Retinal pigment epithelial cell (primary cell): ENCODE measurements around the gene KRT7.
"Not testable (repeated sequence)": the region's sequence is repeated elsewhere in the genome, so short reads cannot be mapped to it uniquely, and the experiment has no call there.

Experiments
- DNase-seq: peaks from one replicate; pipeline ENCODE4 v3.0.0-alpha.2; 2010; ENCODE audit warnings: low read depth
- H3K4me3 ChIP-seq: 2 replicates; pipeline ENCODE4 v1.5.1; 2011; ENCODE audit warnings: mild to moderate bottlenecking, low read length, control low read depth, moderate library complexity
- TF ChIP-seq, protein P1 (sequence below): conservative IDR thresholded peaks from 2 replicates; pipeline ENCODE4 v1.5.1; 2011; ENCODE audit warnings: low read depth, low read length, control low read depth, inconsistent platforms

The KRT7 gene

DNA sequence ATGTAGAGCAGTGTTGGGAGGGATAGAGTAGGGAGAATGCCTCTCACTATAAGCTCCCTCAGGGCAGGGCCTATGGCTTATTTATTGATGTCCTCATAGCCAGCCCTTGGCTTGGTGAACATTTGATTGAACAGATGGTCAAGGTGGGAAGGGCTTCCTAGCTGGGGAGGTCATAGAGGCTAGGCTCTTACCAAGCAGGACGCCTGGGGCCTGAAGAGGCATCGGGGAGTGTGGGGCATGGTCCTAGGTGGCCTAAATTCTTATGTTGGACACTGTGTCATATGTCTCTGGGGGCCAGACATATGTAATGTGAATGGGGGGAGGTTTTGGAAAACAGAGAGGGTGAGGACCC is 23.5 kb downstream of the KRT7 start:
- DNase-seq = no peak
- TF ChIP-seq, protein P1, sequence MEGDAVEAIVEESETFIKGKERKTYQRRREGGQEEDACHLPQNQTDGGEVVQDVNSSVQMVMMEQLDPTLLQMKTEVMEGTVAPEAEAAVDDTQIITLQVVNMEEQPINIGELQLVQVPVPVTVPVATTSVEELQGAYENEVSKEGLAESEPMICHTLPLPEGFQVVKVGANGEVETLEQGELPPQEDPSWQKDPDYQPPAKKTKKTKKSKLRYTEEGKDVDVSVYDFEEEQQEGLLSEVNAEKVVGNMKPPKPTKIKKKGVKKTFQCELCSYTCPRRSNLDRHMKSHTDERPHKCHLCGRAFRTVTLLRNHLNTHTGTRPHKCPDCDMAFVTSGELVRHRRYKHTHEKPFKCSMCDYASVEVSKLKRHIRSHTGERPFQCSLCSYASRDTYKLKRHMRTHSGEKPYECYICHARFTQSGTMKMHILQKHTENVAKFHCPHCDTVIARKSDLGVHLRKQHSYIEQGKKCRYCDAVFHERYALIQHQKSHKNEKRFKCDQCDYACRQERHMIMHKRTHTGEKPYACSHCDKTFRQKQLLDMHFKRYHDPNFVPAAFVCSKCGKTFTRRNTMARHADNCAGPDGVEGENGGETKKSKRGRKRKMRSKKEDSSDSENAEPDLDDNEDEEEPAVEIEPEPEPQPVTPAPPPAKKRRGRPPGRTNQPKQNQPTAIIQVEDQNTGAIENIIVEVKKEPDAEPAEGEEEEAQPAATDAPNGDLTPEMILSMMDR = no peak

DNA sequence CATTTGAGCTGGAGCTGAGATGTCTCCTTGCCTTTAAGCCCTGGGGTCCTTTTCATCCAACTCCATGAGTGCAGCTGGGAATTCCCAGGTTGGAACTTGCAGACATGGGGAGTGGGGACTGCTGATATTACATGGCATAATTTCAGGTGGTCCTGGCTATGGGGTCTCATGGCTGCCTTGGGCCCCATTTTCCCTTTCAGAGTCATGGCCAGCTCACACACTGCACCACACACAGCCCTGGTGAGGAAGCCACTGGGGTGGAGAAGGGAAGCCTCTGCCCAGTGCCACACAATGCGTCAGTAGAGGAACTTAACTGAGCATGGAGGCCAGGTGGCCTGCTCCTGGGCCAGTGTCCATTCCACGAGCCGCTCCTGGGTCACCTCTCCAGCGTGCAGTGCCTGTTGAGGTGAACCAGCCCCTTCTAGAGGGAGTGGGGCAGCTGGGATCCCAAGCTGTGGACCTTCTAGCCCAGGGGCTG is 24.1 kb downstream of the KRT7 start:
- TF ChIP-seq, protein P1 = no peak
- DNase-seq = no peak
- H3K4me3 ChIP-seq = no peak overlapping the region

More for the DNA sequence above, 23.5 kb downstream of the KRT7 start:
- H3K4me3 ChIP-seq = no peak overlapping the region

DNA sequence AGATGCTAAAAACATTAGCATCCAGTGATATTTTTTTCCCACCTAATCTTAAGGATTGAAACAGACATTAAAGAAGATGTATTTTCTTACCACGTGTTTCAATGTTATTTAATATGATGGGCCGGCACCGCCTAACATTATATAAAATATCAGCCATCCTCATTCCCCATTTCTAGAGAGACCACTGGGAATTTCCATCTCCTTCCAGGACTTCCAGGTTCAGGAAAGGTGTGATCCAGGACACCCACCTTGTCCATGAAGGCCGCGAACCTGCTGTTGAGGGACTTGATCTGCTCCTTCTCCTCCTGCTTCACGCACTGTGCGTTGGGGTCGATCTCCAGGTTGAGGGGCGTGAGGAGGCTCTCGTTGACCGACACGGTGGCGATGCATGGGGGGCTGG is 24.9 kb downstream of the KRT7 start:
- not testable (repeated sequence) for H3K4me3 ChIP-seq

DNA sequence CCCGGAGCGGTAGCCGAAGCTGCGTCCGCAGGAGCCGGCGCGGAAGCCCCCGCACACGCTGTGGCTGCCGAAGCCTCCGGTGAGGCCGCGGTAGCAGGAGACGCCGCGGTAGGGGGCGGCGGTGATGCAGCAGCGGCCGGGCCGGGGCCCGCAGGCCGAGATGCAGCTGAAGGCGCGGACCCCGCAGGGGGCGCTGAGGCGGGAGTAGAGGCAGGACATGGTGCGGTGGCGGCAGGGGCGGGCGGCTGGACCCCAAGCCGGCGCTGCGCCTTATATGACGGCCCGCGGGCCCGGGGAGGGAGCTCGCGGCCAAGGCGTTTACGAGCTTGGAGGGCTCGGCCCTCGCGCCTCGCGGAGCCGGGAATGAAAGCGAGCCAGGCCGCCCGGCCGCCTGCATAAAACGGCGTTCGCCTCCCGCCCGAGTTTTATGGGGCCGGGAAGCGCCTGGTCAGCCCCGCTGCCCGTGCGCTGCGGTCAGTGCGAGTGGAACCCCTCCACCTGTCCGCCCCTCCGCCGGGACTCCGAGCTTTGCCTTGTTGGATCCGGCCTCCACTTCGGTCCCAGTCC is 25.4 kb downstream of the KRT7 start:
- TF ChIP-seq, protein P1 = no peak
- H3K4me3 ChIP-seq = no peak overlapping the region
- no peak for DNase-seq

More for the DNA sequence above, 24.9 kb downstream of the KRT7 start:
- DNase-seq = not testable (repeated sequence)

DNA sequence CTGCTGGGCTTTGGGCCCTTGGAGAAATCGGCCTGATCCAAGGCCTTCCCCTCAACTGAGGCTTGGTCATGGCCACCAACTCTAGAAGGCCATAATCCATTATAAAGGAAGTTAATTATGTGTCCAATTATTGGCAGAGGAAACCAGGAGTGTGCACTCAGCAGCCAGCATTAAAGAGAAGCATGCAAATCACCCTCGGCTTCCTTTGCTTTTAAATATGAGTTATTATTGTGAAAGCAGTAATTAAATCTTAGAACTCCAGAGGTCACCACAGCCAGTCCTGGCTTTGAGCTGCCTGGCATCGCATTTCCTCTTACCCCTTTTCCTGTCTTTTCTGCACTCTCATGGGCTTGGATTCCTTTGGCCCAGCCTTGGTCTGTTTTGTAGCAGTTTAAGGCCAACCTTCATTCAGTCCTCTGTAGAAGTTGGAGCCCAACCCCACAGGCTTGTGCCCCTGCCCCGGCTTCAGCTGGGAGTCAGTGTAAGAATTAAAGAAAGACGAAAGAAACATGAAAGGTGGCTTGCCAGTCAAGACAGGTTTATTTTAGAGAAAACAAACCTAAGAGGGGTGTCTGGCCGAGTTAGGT is 26.7 kb downstream of the KRT7 start:
- DNase-seq = no peak
- TF ChIP-seq, protein P1 = no peak
- no peak overlapping the region for H3K4me3 ChIP-seq

DNA sequence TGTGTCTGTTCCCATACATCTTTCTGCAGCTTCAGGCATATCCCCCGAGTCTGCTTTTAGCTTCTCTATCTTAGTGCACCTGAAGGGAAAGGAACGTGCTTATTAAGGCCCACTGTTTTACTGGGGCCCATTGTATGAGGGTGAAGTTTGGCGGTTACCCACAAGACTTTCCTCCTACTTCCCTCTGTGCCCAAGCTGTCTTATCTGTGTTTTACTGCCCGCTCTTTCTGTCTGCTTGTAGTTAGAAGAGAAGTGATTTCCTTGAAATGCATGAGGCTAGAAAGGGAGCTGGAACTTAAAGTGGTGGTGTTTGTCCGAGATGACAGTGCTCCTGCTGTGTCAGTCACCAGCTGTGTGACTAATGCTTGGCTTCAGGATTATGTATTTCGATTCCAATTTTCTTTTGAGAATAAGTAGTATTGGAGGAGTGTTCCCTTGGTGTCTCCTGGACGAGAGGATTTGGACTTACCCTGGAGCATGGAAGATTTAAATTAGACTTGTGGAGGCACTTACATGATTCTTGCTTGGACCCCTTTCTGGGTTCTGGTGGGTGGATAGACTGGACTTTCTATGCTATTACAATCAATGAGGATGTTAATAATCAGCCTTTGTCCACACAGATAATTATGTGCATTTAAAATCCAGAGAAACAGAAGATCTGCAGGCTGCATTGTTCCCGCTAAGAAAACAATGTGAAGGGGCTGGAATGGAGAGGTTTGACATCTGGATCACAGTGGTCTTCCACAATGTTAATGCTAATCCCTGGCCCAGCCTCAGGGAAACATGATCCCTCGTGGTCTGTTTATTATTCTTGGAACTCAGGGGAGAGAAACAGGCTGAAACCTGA is 27.5 kb downstream of the KRT7 start:
- DNase-seq = no peak
- no peak overlapping the region for H3K4me3 ChIP-seq
- TF ChIP-seq, protein P1 = no peak

DNA sequence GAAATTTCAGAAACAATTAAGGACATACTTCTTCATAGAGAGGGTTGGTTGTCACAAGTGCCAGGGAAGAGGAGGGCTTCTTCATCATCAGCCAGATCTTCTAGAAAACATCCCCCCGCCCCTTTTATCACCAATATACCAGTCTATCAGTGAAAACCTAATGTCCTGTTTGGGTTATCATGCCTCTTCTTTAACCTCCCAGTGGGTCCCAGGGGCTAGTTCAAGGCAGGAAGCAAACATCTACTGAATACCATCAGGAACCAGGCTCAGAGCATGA is 28.1 kb downstream of the KRT7 start:
- no peak for DNase-seq
- H3K4me3 ChIP-seq = no peak overlapping the region
- TF ChIP-seq, protein P1 = no peak
